ENCODE results near the gene SETDB1. TPM values are rescaled to one million over a fixed set of nuclear protein-coding genes. Genes with fewer than 3 reads are reported as not detected.

Gene SETDB1
- total and polyA plus RNA-seq, 2 of the 13 experiments (the other 11 are each of a cell fraction or from before 2014, with no cell fraction given): 33.1 to 34.6 TPM

GRCh38 chr1:150976879-150977694 lies 50.9 kb downstream of the SETDB1 start (continued):
- TF ChIP-seq LBX2 (CRISPR knock-in tag; IDR thresholded peaks at IDR 0.05; ENCODE audit: borderline replicate concordance): no peak
- TF ChIP-seq MEIS2 (CRISPR knock-in tag; IDR thresholded peaks at IDR 0.05): no peak
- TF ChIP-seq ZNF703 (CRISPR knock-in tag; IDR thresholded peaks at IDR 0.05; ENCODE audit: borderline replicate concordance): no peak
- TF ChIP-seq MED8 (CRISPR knock-in tag; IDR thresholded peaks at IDR 0.05; ENCODE audit: insufficient replicate concordance): no peak
- no peak for TF ChIP-seq NR0B2 (CRISPR knock-in tag; IDR thresholded peaks at IDR 0.05)
- no peak for TF ChIP-seq PLRG1 (conservative IDR thresholded peaks at IDR 0.05)
- TF ChIP-seq XRCC5 (optimal IDR thresholded peaks at IDR 0.05; ENCODE audit: low read length): peak; percentile 26
- TF ChIP-seq THAP7 (CRISPR knock-in tag; IDR thresholded peaks at IDR 0.05): no peak
- 0 out of 2 replicates have a peak, but pooled peaks have one; percentile 7 for TF ChIP-seq BCL6 (CRISPR knock-in tag; IDR thresholded peaks at IDR 0.05)
- TF ChIP-seq POGZ (CRISPR knock-in tag; IDR thresholded peaks at IDR 0.05): no peak
- no peak for TF ChIP-seq KIAA2018 (CRISPR knock-in tag; IDR thresholded peaks at IDR 0.05; ENCODE audit: borderline replicate concordance)
- TF ChIP-seq SIX1 (CRISPR knock-in tag; IDR thresholded peaks at IDR 0.05; ENCODE audit: borderline replicate concordance): no peak
- TF ChIP-seq ZNF503 (CRISPR knock-in tag; IDR thresholded peaks at IDR 0.05): no peak
- TF ChIP-seq HDAC1 (CRISPR knock-in tag; IDR thresholded peaks at IDR 0.05): no peak
- peak; percentile 11; the same call in 1 of the 2 replicates for TF ChIP-seq CTCF (CRISPR knock-in tag; IDR thresholded peaks at IDR 0.05)
